ENCODE results near the gene ACP2.

The ACP2 gene

GRCh38 chr11:47276923-47277322 is 28.3 kb upstream of the ACP2 start:
- H3K4me3 ChIP-seq (ENCODE audit: low read depth, low read length, poor library complexity, severe bottlenecking), result no peak overlapping the region
- H3F3A ChIP-seq (ENCODE audit: insufficient read depth, low read length), result no peaks in the 10 kb centered on the region
- H3K27me3 ChIP-seq (ENCODE audit: insufficient read depth, low read length), result no peaks in the 10 kb centered on the region
- H3K4me2 ChIP-seq (ENCODE audit: low read length), result no peak overlapping the region
- no peak overlapping the region for H3K9ac ChIP-seq (ENCODE audit: low read length)
- no peaks in the 10 kb centered on the region for H4K20me1 ChIP-seq (ENCODE audit: insufficient read depth, low read length)
- H3K36me3 ChIP-seq (ENCODE audit: insufficient read depth, low read length), result peaks cover 70% of the 10 kb centered on the region
- TF ChIP-seq CTCF (IDR thresholded peaks at IDR 0.05; ENCODE audit: low read length), result no peak
- TF ChIP-seq EZH2 (IDR thresholded peaks at IDR 0.05; ENCODE audit: borderline replicate concordance, low read length), result no peak
- no peak overlapping the region for H3K27ac ChIP-seq (ENCODE audit: low read depth, low read length, poor library complexity, severe bottlenecking)
- H2AFZ ChIP-seq (ENCODE audit: low read length), result no peak overlapping the region
- peaks cover 10% of the 10 kb centered on the region for H3K4me1 ChIP-seq (ENCODE audit: insufficient read depth, low read length, severe bottlenecking)
- H3K9me2 ChIP-seq (ENCODE audit: low read depth, low read length), result no peaks in the 10 kb centered on the region
- no peaks in the 10 kb centered on the region for H3K9me3 ChIP-seq (ENCODE audit: low read length)
- peaks cover 10% of the 10 kb centered on the region for H3K79me2 ChIP-seq (ENCODE audit: insufficient read depth, low read length)

GRCh38 chr11:47274495-47275235 is 26.1 kb upstream of the ACP2 start:
- Histone ChIP-seq H3K4me3 (ENCODE audit: low read depth, low read length, poor library complexity, severe bottlenecking) (no peak overlapping the region), H3K27ac (ENCODE audit: low read depth, low read length, poor library complexity, severe bottlenecking) (no peak overlapping the region), H3K79me2 (ENCODE audit: insufficient read depth, low read length) (peaks cover 25% of the 10 kb centered on the region), H3K4me1 (ENCODE audit: insufficient read depth, low read length, severe bottlenecking) (peaks cover 25% of the 10 kb centered on the region), H3K9me3 (ENCODE audit: low read length) (no peaks in the 10 kb centered on the region), H3K9ac (ENCODE audit: low read length) (no peak overlapping the region), H3F3A (ENCODE audit: insufficient read depth, low read length) (no peaks in the 10 kb centered on the region), H3K4me2 (ENCODE audit: low read length) (no peak overlapping the region), H3K9me2 (ENCODE audit: low read depth, low read length) (no peaks in the 10 kb centered on the region), H4K20me1 (ENCODE audit: insufficient read depth, low read length) (no peaks in the 10 kb centered on the region), H3K27me3 (ENCODE audit: insufficient read depth, low read length) (no peaks in the 10 kb centered on the region), H3K36me3 (ENCODE audit: insufficient read depth, low read length) (peaks cover 53% of the 10 kb centered on the region), H2AFZ (ENCODE audit: low read length) (no peak overlapping the region)
- TF ChIP-seq CTCF (IDR thresholded peaks at IDR 0.05; ENCODE audit: low read length) (no peak), EZH2 (IDR thresholded peaks at IDR 0.05; ENCODE audit: borderline replicate concordance, low read length) (no peak)

GRCh38 chr11:47272706-47273105 is 24.1 kb upstream of the ACP2 start:
- no peak for TF ChIP-seq EZH2 (IDR thresholded peaks at IDR 0.05; ENCODE audit: borderline replicate concordance, low read length)
- TF ChIP-seq CTCF (IDR thresholded peaks at IDR 0.05; ENCODE audit: low read length), result no peak
- Histone ChIP-seq H3F3A (ENCODE audit: insufficient read depth, low read length) (no peaks in the 10 kb centered on the region), H3K9ac (ENCODE audit: low read length) (no peak overlapping the region), H3K9me3 (ENCODE audit: low read length) (no peaks in the 10 kb centered on the region), H3K4me1 (ENCODE audit: insufficient read depth, low read length, severe bottlenecking) (peaks cover 36% of the 10 kb centered on the region), H2AFZ (ENCODE audit: low read length) (no peak overlapping the region), H3K79me2 (ENCODE audit: insufficient read depth, low read length) (peaks cover 25% of the 10 kb centered on the region), H4K20me1 (ENCODE audit: insufficient read depth, low read length) (no peaks in the 10 kb centered on the region), H3K4me2 (ENCODE audit: low read length) (peak overlapping the region; percentile 100; the same call in 1 of the 2 replicates), H3K4me3 (ENCODE audit: low read depth, low read length, poor library complexity, severe bottlenecking) (no peak overlapping the region), H3K27me3 (ENCODE audit: insufficient read depth, low read length) (no peaks in the 10 kb centered on the region), H3K27ac (ENCODE audit: low read depth, low read length, poor library complexity, severe bottlenecking) (no peak overlapping the region), H3K9me2 (ENCODE audit: low read depth, low read length) (no peaks in the 10 kb centered on the region), H3K36me3 (ENCODE audit: insufficient read depth, low read length) (peaks cover 35% of the 10 kb centered on the region)
